Esophagus squamous epithelium (tissue), 5 donors: ENCODE measurements around the gene CALN1. TPM values are rescaled to one million over a fixed set of nuclear protein-coding genes. Genes with fewer than 3 reads are reported as not detected.

Experiments used
- DNase-seq: peaks from one replicate; lab custom pipeline; 2025; lab: John Stamatoyannopoulos, UW
- H3K27ac ChIP-seq, 4 donors: fragments of 200-600 bp; sonication (generic); one replicate each; pipeline ENCODE4 v1.5.1; 2016 to 2019; ENCODE audit warnings: mild to moderate bottlenecking in 1 of 4
- H3K27me3 ChIP-seq, 4 donors: fragments of 200-600 bp; sonication (generic); 1 replicate in 3 of 4; 2 replicates in 1 of 4; pipeline versions ENCODE4 v1.5.1 to v1.6.0; 2017 to 2021; ENCODE audit warnings: antibody characterized with exemption in 1 of 4
- H3K36me3 ChIP-seq, 3 donors: fragments of 200-600 bp; sonication (generic); one replicate each; pipeline ENCODE4 v1.5.1; 2016 to 2019
- H3K4me1 ChIP-seq, 3 donors: fragments of 200-600 bp; sonication (generic); one replicate each; pipeline ENCODE4 v1.5.1; 2017 to 2019
- H3K4me3 ChIP-seq, 4 donors: fragments of 200-600 bp; sonication (generic); 1 replicate in 3 of 4; 2 replicates in 1 of 4; pipeline ENCODE4 v1.5.1; 2016 to 2019; ENCODE audit warnings: mild to moderate bottlenecking in 2 of 4, moderate library complexity in 1 of 4
- H3K9me3 ChIP-seq, 3 donors: fragments of 200-600 bp; sonication (generic); one replicate each; pipeline ENCODE4 v1.5.1; 2016 to 2019
- POLR2A ChIP-seq, 4 donors: fragments of 450-650 bp; IDR thresholded peaks; one replicate each; pipeline ENCODE4 v1.6.1; 2017; ENCODE audit warnings: antibody characterized with exemption in 4 of 4, mild to moderate bottlenecking in 4 of 4, moderate library complexity in 3 of 4
- WGBS, 2 donors: methylation state at CpG; one replicate each; pipeline ENCODE4 v1.1.5; 2018; 5-methylcytosine and 5-hydroxymethylcytosine counted together
- intact Hi-C: fragments of 100-400 bp; cut with DNase I; formaldehyde crosslinking; loops from one replicate; pipeline ENCODE4 v1.15.0; 2022
- total RNA-seq, 4 donors: library from RNA; depleted of rRNA; stranded (reverse); fragments of >200 nt; gene quantifications; one replicate each; pipeline ENCODE4 v1.1.0, GENCODE V29; 2016
- TF ChIP-seq, protein P1 (sequence below), 6 experiments: fragments of 450-650 bp in 4 of 6; fragments of 200-600 bp in 2 of 6; sonication (generic) in 2 of 6; IDR thresholded peaks; one replicate each; pipeline ENCODE4 v1.5.1; 2016 to 2019; ENCODE audit warnings: antibody characterized with exemption in 6 of 6, mild to moderate bottlenecking in 4 of 6, moderate library complexity in 4 of 6
- donor health status: DM: yes; HTN: yes; CAD: no.

Gene CALN1
- total RNA-seq, 4 donors from 2014 or later = 0.83 TPM; not detected in 3

DNA sequence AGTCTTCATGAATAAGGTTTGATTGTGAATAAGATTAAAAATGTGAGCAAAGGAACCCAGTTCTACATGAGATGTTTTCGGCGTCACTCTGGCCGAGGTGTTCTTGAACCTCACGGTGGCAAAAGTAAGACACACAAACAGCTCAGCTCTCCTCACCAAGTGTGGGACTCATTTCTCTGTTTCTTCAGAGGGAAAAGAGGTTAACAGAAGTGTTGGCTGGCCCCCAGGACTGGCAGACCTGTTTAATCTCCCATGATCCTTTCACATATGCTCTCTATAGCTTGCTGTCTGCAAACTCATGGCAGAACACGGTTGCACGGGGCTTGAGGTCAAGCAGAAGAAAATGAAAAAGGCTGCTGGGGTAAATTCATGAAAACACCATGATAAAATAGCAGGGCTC lies 394.4 kb downstream of the CALN1 start:
- intact Hi-C loops = no loop called here
- Histone ChIP-seq H3K4me1 (no peaks in the 10 kb centered on the region), H3K36me3 (no peaks in the 10 kb centered on the region), H3K4me3 (no peak overlapping the region), H3K27me3 (no peaks in the 10 kb centered on the region), H3K9me3 (no peaks in the 10 kb centered on the region), H3K27ac (no peak overlapping the region)
- no peak for TF ChIP-seq POLR2A (IDR thresholded peaks at IDR 0.05)
- TF ChIP-seq, protein P1, sequence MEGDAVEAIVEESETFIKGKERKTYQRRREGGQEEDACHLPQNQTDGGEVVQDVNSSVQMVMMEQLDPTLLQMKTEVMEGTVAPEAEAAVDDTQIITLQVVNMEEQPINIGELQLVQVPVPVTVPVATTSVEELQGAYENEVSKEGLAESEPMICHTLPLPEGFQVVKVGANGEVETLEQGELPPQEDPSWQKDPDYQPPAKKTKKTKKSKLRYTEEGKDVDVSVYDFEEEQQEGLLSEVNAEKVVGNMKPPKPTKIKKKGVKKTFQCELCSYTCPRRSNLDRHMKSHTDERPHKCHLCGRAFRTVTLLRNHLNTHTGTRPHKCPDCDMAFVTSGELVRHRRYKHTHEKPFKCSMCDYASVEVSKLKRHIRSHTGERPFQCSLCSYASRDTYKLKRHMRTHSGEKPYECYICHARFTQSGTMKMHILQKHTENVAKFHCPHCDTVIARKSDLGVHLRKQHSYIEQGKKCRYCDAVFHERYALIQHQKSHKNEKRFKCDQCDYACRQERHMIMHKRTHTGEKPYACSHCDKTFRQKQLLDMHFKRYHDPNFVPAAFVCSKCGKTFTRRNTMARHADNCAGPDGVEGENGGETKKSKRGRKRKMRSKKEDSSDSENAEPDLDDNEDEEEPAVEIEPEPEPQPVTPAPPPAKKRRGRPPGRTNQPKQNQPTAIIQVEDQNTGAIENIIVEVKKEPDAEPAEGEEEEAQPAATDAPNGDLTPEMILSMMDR (IDR thresholded peaks at IDR 0.05) = no peak
- DNase-seq = no peak
- 68 to 75% methylated on average over 6 of the region's 6 CpGs for WGBS, 2 donors

DNA sequence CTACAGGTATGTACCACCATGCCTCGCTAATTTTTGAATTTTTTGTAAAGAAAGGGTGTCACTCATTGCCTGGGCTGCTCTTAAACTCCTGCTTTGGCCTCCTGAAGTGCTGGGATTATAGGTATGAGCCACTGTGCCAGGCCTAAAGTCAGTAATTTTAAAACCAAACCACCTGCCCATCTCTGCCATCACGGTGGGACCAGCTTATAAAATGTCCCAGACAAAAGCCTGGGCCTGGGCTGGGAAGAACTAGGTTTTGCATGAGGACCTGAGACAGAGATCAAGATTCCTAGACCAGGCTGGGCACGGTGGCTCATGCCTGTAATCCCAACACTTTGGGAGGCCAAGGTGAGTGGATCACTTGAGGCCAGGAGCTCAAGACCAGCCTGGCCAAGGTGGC lies 395.6 kb downstream of the CALN1 start:
- Histone ChIP-seq H3K4me1 (no peaks in the 10 kb centered on the region), H3K27me3 (no peaks in the 10 kb centered on the region), H3K27ac (no peak overlapping the region), H3K36me3 (no peaks in the 10 kb centered on the region), H3K4me3 (no peak overlapping the region), H3K9me3 (no peaks in the 10 kb centered on the region)
- TF ChIP-seq, protein P1 (IDR thresholded peaks at IDR 0.05) = no peak
- TF ChIP-seq POLR2A (IDR thresholded peaks at IDR 0.05) = no peak
- no peak for DNase-seq
- 50 to 69% methylated on average over 1 to 3 of the region's 3 CpGs for WGBS, 2 donors
- intact Hi-C loops = no loop called here

DNA sequence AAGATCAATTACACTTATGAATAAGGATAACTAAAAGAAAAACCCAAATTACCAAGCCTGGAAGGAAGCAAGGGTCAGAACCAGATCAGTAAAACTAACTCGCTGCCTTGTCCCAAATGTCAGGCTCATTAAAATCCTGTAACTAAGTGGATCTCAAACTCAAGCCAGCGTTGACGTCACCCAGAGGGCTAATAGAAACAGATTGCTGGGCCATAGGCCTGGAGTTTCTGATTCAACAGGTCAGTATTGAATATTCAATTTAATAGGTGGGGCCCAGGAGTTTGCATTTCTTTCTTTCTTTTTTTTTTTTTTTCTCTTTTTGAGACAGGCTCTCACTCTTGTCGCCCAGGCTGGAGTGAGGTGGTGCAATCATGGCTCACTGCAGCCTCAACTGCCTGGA lies 397.0 kb downstream of the CALN1 start:
- Histone ChIP-seq H3K9me3 (no peaks in the 10 kb centered on the region), H3K27ac (no peak overlapping the region), H3K4me1 (no peaks in the 10 kb centered on the region), H3K36me3 (no peaks in the 10 kb centered on the region), H3K27me3 (no peaks in the 10 kb centered on the region), H3K4me3 (no peak overlapping the region)
- intact Hi-C loops = no loop called here
- WGBS, 2 donors = 89 to 91% methylated on average over 4 of the region's 4 CpGs
- DNase-seq = no peak
- no peak for TF ChIP-seq POLR2A (IDR thresholded peaks at IDR 0.05)
- TF ChIP-seq, protein P1 (IDR thresholded peaks at IDR 0.05) = no peak

DNA sequence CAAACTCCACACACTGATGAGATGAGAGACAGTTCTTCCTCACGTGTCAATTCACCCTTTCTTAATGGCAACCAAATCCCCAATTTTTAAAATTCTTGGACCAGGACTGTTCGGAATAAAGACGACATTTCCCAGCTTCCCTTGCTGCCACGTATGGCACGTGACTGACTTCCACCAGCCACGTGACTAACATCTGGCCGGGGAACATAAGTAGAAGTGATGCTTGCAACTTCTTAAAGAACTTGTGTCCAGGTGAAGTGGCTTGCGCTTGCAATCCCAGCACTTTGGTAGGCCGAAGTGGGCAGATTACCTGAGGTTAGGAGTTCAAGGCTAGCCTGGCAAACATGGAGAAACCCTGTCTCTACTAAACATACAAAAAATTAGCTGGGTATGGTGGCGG lies 405.1 kb downstream of the CALN1 start:
- H3K4me3 ChIP-seq = no peak overlapping the region
- H3K9me3 ChIP-seq = no peaks in the 10 kb centered on the region
- H3K36me3 ChIP-seq = no peaks in the 10 kb centered on the region
- TF ChIP-seq, protein P1 (IDR thresholded peaks at IDR 0.05) = no peak
- TF ChIP-seq POLR2A (IDR thresholded peaks at IDR 0.05) = no peak
- DNase-seq = no peak
- intact Hi-C loops = no loop called here
- WGBS, 2 donors = 84 to 95% methylated on average over 9 to 10 of the region's 10 CpGs
- H3K27me3 ChIP-seq = no peaks in the 10 kb centered on the region
- no peaks in the 10 kb centered on the region for H3K4me1 ChIP-seq
- no peak overlapping the region for H3K27ac ChIP-seq

DNA sequence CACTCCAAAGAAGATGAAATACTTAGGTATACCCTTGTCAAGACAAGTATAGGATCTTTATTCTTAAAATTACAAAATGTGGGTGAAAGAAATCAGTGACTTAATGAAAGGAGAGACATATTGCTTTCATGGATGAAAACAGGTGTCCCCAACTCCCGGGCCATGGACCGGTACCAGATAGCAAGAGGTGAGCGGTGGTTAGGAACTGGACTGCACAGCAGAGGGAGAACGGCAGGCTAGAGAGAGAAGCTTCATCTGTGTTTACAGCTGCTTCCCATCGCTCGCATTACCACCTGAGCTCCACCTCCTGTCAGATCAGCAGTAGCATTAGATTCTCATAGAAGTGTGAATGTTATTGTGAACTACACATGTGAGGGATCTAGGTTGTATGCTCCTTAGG lies 408.9 kb downstream of the CALN1 start:
- H3K27me3 ChIP-seq = no peaks in the 10 kb centered on the region
- H3K36me3 ChIP-seq = no peaks in the 10 kb centered on the region
- H3K27ac ChIP-seq = no peak overlapping the region
- no peak overlapping the region for H3K4me3 ChIP-seq
- 81 to 92% methylated on average over 6 of the region's 6 CpGs for WGBS, 2 donors
- no peaks in the 10 kb centered on the region for H3K9me3 ChIP-seq
- no peaks in the 10 kb centered on the region for H3K4me1 ChIP-seq
- no peak for TF ChIP-seq POLR2A (IDR thresholded peaks at IDR 0.05)
- TF ChIP-seq, protein P1 (IDR thresholded peaks at IDR 0.05) = no peak
- DNase-seq = no peak
- intact Hi-C loops = no loop called here
